Trophoblast cell (in vitro differentiated cells and primary cell): ENCODE data around the gene COL12A1.

Source experiments
- DNase-seq, 2 donors: peaks; one replicate each; pipeline ENCODE4 v3.0.0-alpha.2; 2016
- H2AFZ ChIP-seq: 2 replicates; pipeline ENCODE4 v1.6.1; 2013; ENCODE audit warnings: low read length, moderate library complexity, mild to moderate bottlenecking; ENCODE audit not compliant: insufficient read depth, poor library complexity
- H2AK5ac ChIP-seq: 2 replicates; pipeline ENCODE4 v1.6.1; 2013; ENCODE audit warnings: mild to moderate bottlenecking, low read length
- H2BK120ac ChIP-seq: 2 replicates; pipeline ENCODE4 v1.6.1; 2013; ENCODE audit warnings: low read length, mild to moderate bottlenecking, moderate library complexity; ENCODE audit not compliant: insufficient read depth, poor library complexity
- H2BK12ac ChIP-seq: 2 replicates; pipeline ENCODE4 v1.6.1; 2013; ENCODE audit warnings: mild to moderate bottlenecking, low read length, moderate library complexity
- H2BK5ac ChIP-seq: 2 replicates; pipeline ENCODE4 v1.6.1; 2013; ENCODE audit warnings: low read length, low read depth, moderate library complexity, mild to moderate bottlenecking; ENCODE audit not compliant: poor library complexity
- H3K14ac ChIP-seq: 2 replicates; pipeline ENCODE4 v1.6.1; 2013; ENCODE audit warnings: mild to moderate bottlenecking, low read length
- H3K18ac ChIP-seq: 2 replicates; pipeline ENCODE4 v1.6.1; 2013; ENCODE audit warnings: mild to moderate bottlenecking, low read length
- H3K23ac ChIP-seq: 2 replicates; pipeline ENCODE4 v1.6.1; 2013; ENCODE audit warnings: low read length
- H3K27ac ChIP-seq: 2 replicates; pipeline ENCODE4 v1.5.1; 2013; ENCODE audit warnings: low read depth, mild to moderate bottlenecking, inconsistent platforms, low read length, moderate library complexity
- H3K27me3 ChIP-seq: 2 replicates; pipeline ENCODE4 v1.6.1; 2013; ENCODE audit warnings: inconsistent platforms, mild to moderate bottlenecking, low read length, moderate library complexity; ENCODE audit not compliant: insufficient read depth
- H3K36me3 ChIP-seq, 2 experiments: 1 replicate in 1 of 2; 2 replicates in 1 of 2; pipeline ENCODE4 v1.6.1; 2013; ENCODE audit warnings: low read length in 2 of 2, mild to moderate bottlenecking in 2 of 2, moderate library complexity in 1 of 2; ENCODE audit not compliant: insufficient read depth in 2 of 2, control insufficient read depth in 1 of 2
- H3K4ac ChIP-seq: 2 replicates; pipeline ENCODE4 v1.6.1; 2013; ENCODE audit warnings: low read depth, mild to moderate bottlenecking, low read length, moderate library complexity
- H3K4me1 ChIP-seq, 2 experiments: 1 replicate in 1 of 2; 2 replicates in 1 of 2; pipeline ENCODE4 v1.6.1; 2013; ENCODE audit warnings: low read length in 2 of 2, mild to moderate bottlenecking in 2 of 2, moderate library complexity in 1 of 2; ENCODE audit not compliant: insufficient read depth in 2 of 2, control insufficient read depth in 1 of 2
- H3K4me2 ChIP-seq: 2 replicates; pipeline ENCODE4 v1.6.1; 2013; ENCODE audit warnings: inconsistent platforms, mild to moderate bottlenecking, low read length, moderate library complexity
- H3K4me3 ChIP-seq: 2 replicates; pipeline ENCODE4 v1.5.1; 2013; ENCODE audit warnings: mild to moderate bottlenecking, low read depth, low read length, inconsistent platforms
- H3K79me1 ChIP-seq: one replicate; pipeline ENCODE4 v1.6.1; 2013; ENCODE audit warnings: low read length
- H3K79me2 ChIP-seq: 2 replicates; pipeline ENCODE4 v1.6.1; 2013; ENCODE audit warnings: low read length, mild to moderate bottlenecking; ENCODE audit not compliant: control insufficient read depth, insufficient read depth, poor library complexity
- H3K9ac ChIP-seq: 2 replicates; pipeline ENCODE4 v1.6.1; 2013; ENCODE audit warnings: mild to moderate bottlenecking, low read length
- H3K9me3 ChIP-seq: 2 replicates; pipeline ENCODE4 v1.6.1; 2013; ENCODE audit warnings: low read depth, mild to moderate bottlenecking, control low read depth, inconsistent platforms, low read length; ENCODE audit not compliant: insufficient read depth
- H4K12ac ChIP-seq: 2 replicates; pipeline ENCODE4 v1.6.1; 2013; ENCODE audit warnings: low read depth, mild to moderate bottlenecking, low read length, moderate library complexity
- H4K8ac ChIP-seq: 2 replicates; pipeline ENCODE4 v1.6.1; 2013; ENCODE audit warnings: low read depth, mild to moderate bottlenecking, low read length, moderate library complexity
- H4K91ac ChIP-seq: one replicate; pipeline ENCODE4 v1.6.1; 2013; ENCODE audit warnings: low read depth, mild to moderate bottlenecking, low read length, moderate library complexity
- WGBS: extraction: QIAGEN DNeasy Blood & Tissue Kit; methylation state at CpG from one replicate; pipeline ENCODE4 v1.1.7; 2013; ENCODE audit warnings: missing lambda C conversion rate; ENCODE audit not compliant: insufficient read length, insufficient coverage; ENCODE audit errors: extremely low coverage; 5-methylcytosine and 5-hydroxymethylcytosine counted together

COL12A1 gene

GRCh38 chr6:75176076-75176582 lies 29.7 kb downstream of the COL12A1 start:
- Histone ChIP-seq H2BK120ac (no peak overlapping the region), H3K4me3 (no peak overlapping the region), H4K91ac (no peak overlapping the region), H4K12ac (no peak overlapping the region), H2BK12ac (no peak overlapping the region), H4K8ac (no peak overlapping the region), H3K27me3 (no peaks in the 10 kb centered on the region), H3K9ac (no peak overlapping the region), H3K4ac (no peak overlapping the region), H3K14ac (no peak overlapping the region), H3K9me3 (peaks cover 2% of the 10 kb centered on the region), H3K79me2 (no peaks in the 10 kb centered on the region), H3K23ac (no peak overlapping the region), H3K4me2 (no peak overlapping the region), H2AK5ac (no peak overlapping the region), H3K18ac (no peak overlapping the region), H3K79me1 (peaks cover 5% of the 10 kb centered on the region), H3K27ac (no peak overlapping the region), H2BK5ac (no peak overlapping the region), H3K4me1 (peaks cover 5% of the 10 kb centered on the region in 2 experiments), H2AFZ (no peak overlapping the region), H3K36me3 (peaks cover 2 to 5% of the 10 kb centered on the region in 2 experiments)
- no CpG with 5 or more reads among the region's 3 CpGs for WGBS
- no peak for DNase-seq

DNA sequence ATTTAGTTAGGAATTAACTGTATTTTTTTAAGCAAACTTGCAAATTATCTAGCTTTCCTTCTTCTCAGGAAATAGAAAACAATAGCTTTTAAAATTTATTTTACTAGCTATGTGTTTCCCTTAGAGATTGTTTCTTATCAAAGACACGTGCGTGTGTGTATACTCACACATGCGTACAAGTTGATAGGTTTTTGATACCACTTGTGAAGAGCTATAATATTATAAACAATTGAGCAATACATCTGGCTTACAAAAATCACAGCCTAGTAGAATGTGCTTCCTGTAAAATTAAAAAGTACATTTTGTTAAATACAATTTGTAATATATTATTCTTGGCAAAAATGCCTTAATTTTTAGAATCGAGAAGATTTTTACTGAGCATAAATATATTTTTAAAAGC lies 33.9 kb downstream of the COL12A1 start:
- H3K79me2 ChIP-seq, result no peaks in the 10 kb centered on the region
- DNase-seq, result no peak
- no CpG with 5 or more reads among the region's 4 CpGs for WGBS
- no peak overlapping the region for H4K91ac ChIP-seq
- H3K4ac ChIP-seq, result no peak overlapping the region
- peaks cover under 1 to 2% of the 10 kb centered on the region in 2 experiments for H3K36me3 ChIP-seq
- no peak overlapping the region for H3K27ac ChIP-seq
- H3K79me1 ChIP-seq, result peaks cover 2% of the 10 kb centered on the region
- no peak overlapping the region for H2BK5ac ChIP-seq
- no peak overlapping the region for H2AK5ac ChIP-seq
- peaks cover 2% of the 10 kb centered on the region for H3K9me3 ChIP-seq
- H3K4me3 ChIP-seq, result no peak overlapping the region
- H3K14ac ChIP-seq, result no peak overlapping the region
- H4K8ac ChIP-seq, result no peak overlapping the region
- H2BK12ac ChIP-seq, result no peak overlapping the region
- H2BK120ac ChIP-seq, result no peak overlapping the region
- no peak overlapping the region for H3K18ac ChIP-seq
- no peaks in the 10 kb centered on the region for H3K27me3 ChIP-seq
- peaks cover 0 to 2% of the 10 kb centered on the region in 2 experiments for H3K4me1 ChIP-seq
- H3K4me2 ChIP-seq, result no peak overlapping the region
- no peak overlapping the region for H3K9ac ChIP-seq
- H4K12ac ChIP-seq, result no peak overlapping the region
- no peak overlapping the region for H2AFZ ChIP-seq
- H3K23ac ChIP-seq, result no peak overlapping the region

DNA sequence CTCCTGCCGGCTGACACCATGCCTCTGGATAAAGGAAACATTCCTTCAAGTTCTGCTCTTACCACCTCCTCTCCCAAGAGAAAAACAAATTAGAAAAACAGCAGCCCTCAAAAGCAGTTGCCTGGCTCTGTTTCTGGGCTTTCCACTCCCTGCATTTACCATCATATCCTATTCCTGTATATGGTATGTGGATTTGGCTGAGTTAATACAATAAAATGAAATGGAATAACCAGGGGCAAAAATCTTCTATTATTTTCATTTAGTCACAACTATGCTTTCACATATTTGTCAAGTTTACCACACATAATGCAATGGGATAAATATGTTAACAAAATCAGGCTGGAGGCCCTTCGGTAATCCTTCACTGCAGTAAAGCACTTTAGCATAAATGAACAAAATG lies 34.3 kb downstream of the COL12A1 start:
- no peak overlapping the region for H2BK12ac ChIP-seq
- H4K12ac ChIP-seq, result no peak overlapping the region
- H2BK120ac ChIP-seq, result no peak overlapping the region
- peaks cover 2% of the 10 kb centered on the region for H3K79me1 ChIP-seq
- no peak overlapping the region for H3K4me3 ChIP-seq
- no peak overlapping the region for H4K8ac ChIP-seq
- H3K9ac ChIP-seq, result no peak overlapping the region
- no peaks in the 10 kb centered on the region for H3K27me3 ChIP-seq
- peaks cover 2% of the 10 kb centered on the region for H3K9me3 ChIP-seq
- no peak overlapping the region for H3K18ac ChIP-seq
- no peak overlapping the region for H3K14ac ChIP-seq
- H3K4me1 ChIP-seq, result peaks cover 0 to 2% of the 10 kb centered on the region in 2 experiments
- H3K4me2 ChIP-seq, result no peak overlapping the region
- H2BK5ac ChIP-seq, result no peak overlapping the region
- DNase-seq, result no peak
- WGBS, result no CpG with 5 or more reads among the region's 2 CpGs
- H3K79me2 ChIP-seq, result no peaks in the 10 kb centered on the region
- no peak overlapping the region for H3K23ac ChIP-seq
- no peak overlapping the region for H2AK5ac ChIP-seq
- no peak overlapping the region for H4K91ac ChIP-seq
- H3K27ac ChIP-seq, result no peak overlapping the region
- peaks cover 0 to 2% of the 10 kb centered on the region in 2 experiments for H3K36me3 ChIP-seq
- H3K4ac ChIP-seq, result no peak overlapping the region
- H2AFZ ChIP-seq, result no peak overlapping the region

DNA sequence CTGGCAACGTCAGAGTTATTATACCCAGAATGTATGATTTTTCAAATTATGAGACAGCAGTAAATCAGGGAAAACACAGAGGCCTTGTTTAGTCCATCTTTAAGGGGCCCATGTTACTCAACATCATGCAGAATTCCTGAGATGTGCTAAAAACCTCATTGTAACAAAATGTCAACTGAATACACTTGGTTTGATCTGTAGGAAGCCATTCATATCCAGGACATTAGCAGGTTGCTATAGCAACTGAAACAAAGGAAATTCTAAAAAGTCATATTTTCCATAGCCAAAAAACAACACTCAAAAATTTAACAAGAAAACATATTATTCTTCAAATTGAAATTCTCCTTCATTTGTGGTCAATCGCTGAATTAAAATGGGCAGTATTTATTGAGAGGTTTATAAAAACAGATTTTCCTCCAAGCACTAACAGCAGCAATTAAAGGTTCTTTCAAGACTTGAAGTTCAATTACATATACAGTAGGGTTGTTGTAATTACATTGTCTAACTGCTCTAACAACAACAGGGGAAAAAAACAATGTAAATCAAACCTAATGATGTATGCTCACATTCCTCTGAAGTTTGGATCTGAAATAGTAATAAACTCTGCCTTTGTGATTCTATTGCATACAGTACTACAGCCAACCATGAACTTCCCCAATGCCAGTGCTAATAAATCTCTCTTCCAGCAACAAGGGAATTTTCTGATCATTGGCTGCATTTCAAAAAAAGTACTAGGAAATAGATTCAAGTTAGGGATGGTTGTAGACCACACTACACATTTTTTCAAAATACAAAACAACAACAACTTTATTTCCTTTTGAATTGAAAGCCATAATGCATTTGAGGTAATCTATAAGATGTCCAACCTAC lies 34.9 kb downstream of the COL12A1 start:
- no peak overlapping the region for H4K91ac ChIP-seq
- H2BK12ac ChIP-seq, result no peak overlapping the region
- no peak overlapping the region for H3K18ac ChIP-seq
- peaks cover 0 to 2% of the 10 kb centered on the region in 2 experiments for H3K4me1 ChIP-seq
- H3K4ac ChIP-seq, result no peak overlapping the region
- H3K27me3 ChIP-seq, result no peaks in the 10 kb centered on the region
- H2BK120ac ChIP-seq, result no peak overlapping the region
- H3K14ac ChIP-seq, result no peak overlapping the region
- H3K4me3 ChIP-seq, result no peak overlapping the region
- no CpG with 5 or more reads among the region's 2 CpGs for WGBS
- peaks cover 0 to 2% of the 10 kb centered on the region in 2 experiments for H3K36me3 ChIP-seq
- H2AFZ ChIP-seq, result no peak overlapping the region
- H4K12ac ChIP-seq, result no peak overlapping the region
- peaks cover 2% of the 10 kb centered on the region for H3K79me1 ChIP-seq
- no peaks in the 10 kb centered on the region for H3K79me2 ChIP-seq
- H4K8ac ChIP-seq, result no peak overlapping the region
- no peak overlapping the region for H2AK5ac ChIP-seq
- DNase-seq, result no peak
- H3K23ac ChIP-seq, result no peak overlapping the region
- no peak overlapping the region for H2BK5ac ChIP-seq
- H3K9ac ChIP-seq, result no peak overlapping the region
- H3K9me3 ChIP-seq, result no peaks in the 10 kb centered on the region
- no peak overlapping the region for H3K4me2 ChIP-seq
- no peak overlapping the region for H3K27ac ChIP-seq
